ENCODE results near the gene SULT1A3.
"Not testable (repeated sequence)": the region's sequence is repeated elsewhere in the genome, so short reads cannot be mapped to it uniquely, and the experiment has no call there.

The SULT1A3 gene

GRCh38 chr16:30199049-30199448, at the start of gene SULT1A3:
Gene SULT1A3 (plus strand): TSS chr16:30199255. CDS start chr16:30200729, 1,474 bp downstream.
- H2AFZ ChIP-seq (ENCODE audit: low read depth, low read length); H3K4me1 ChIP-seq (ENCODE audit: insufficient read depth, low read length); H3K27me3 ChIP-seq (ENCODE audit: insufficient read depth, low read length): not testable (repeated sequence)

GRCh38 chr16:30151091-30151490, 48.0 kb upstream of the SULT1A3 start:
- no peak overlapping the region for H2AFZ ChIP-seq (ENCODE audit: low read depth, low read length)
- H3K4me3 ChIP-seq (ENCODE audit: low read length): no peak overlapping the region
- no peaks in the 10 kb centered on the region for H3K9me3 ChIP-seq (ENCODE audit: low read length)
- H3K4me1 ChIP-seq (ENCODE audit: insufficient read depth, low read length): no peaks in the 10 kb centered on the region
- H3K27me3 ChIP-seq (ENCODE audit: insufficient read depth, low read length): no peaks in the 10 kb centered on the region
- no peaks in the 10 kb centered on the region for H3K36me3 ChIP-seq (ENCODE audit: insufficient read depth, low read length)

More at GRCh38 chr16:30199049-30199448, at the start of gene SULT1A3:
- not testable (repeated sequence) for H3K4me3 ChIP-seq (ENCODE audit: low read length); H3K9me3 ChIP-seq (ENCODE audit: low read length); H3K36me3 ChIP-seq (ENCODE audit: insufficient read depth, low read length)

DNA sequence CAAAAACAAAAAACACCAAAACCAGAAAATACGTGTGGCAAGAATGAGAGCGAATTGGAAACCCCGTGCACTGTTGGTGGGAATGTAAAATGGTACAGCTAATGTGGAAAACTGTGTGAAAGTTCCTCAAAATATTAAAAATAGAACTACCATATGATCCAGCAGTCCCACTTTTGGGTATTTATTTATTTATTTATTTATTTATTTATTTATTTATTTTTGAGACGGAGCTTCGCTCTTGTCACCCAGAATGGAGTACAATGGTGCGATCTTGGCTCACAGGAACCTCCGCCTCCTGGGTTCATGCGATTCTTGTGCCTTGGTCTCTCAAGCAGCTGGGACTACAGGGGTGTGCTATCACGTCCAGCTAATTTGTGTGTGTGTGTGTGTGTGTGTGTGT, 46.5 kb upstream of the SULT1A3 start:
- Histone ChIP-seq H3K36me3 (ENCODE audit: insufficient read depth, low read length) (no peaks in the 10 kb centered on the region), H3K9me3 (ENCODE audit: low read length) (no peaks in the 10 kb centered on the region), H3K4me3 (ENCODE audit: low read length) (no peak overlapping the region), H2AFZ (ENCODE audit: low read depth, low read length) (no peak overlapping the region), H3K4me1 (ENCODE audit: insufficient read depth, low read length) (no peaks in the 10 kb centered on the region), H3K27me3 (ENCODE audit: insufficient read depth, low read length) (no peaks in the 10 kb centered on the region)

GRCh38 chr16:30155188-30155587, 43.9 kb upstream of the SULT1A3 start:
- Histone ChIP-seq H2AFZ (ENCODE audit: low read depth, low read length) (no peak overlapping the region), H3K27me3 (ENCODE audit: insufficient read depth, low read length) (no peaks in the 10 kb centered on the region), H3K4me1 (ENCODE audit: insufficient read depth, low read length) (no peaks in the 10 kb centered on the region), H3K36me3 (ENCODE audit: insufficient read depth, low read length) (no peaks in the 10 kb centered on the region), H3K4me3 (ENCODE audit: low read length) (no peak overlapping the region), H3K9me3 (ENCODE audit: low read length) (no peaks in the 10 kb centered on the region)

DNA sequence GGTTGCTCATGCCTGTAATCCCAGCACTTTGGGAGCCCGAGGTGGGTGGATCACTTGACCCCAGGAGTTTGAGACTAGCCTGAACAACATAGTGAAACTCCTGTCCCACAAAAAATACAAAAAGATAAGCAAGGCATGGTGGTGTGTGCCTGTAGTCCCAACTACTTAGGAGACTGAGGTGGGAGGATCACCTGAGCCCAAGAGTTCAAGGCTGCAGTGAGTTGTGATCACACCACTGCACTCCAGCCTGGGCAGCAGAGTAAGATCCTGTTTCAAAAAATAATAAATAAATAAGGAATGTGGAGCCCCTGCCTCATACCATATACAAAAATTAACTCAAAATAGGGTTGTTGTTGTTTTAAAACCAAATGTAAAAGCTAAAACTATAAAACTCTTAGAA, 41.8 kb upstream of the SULT1A3 start:
- Histone ChIP-seq H3K36me3 (ENCODE audit: insufficient read depth, low read length) (no peaks in the 10 kb centered on the region), H3K9me3 (ENCODE audit: low read length) (no peaks in the 10 kb centered on the region), H3K4me3 (ENCODE audit: low read length) (no peak overlapping the region), H3K27me3 (ENCODE audit: insufficient read depth, low read length) (peaks cover 3% of the 10 kb centered on the region), H2AFZ (ENCODE audit: low read depth, low read length) (no peak overlapping the region), H3K4me1 (ENCODE audit: insufficient read depth, low read length) (no peaks in the 10 kb centered on the region)

DNA sequence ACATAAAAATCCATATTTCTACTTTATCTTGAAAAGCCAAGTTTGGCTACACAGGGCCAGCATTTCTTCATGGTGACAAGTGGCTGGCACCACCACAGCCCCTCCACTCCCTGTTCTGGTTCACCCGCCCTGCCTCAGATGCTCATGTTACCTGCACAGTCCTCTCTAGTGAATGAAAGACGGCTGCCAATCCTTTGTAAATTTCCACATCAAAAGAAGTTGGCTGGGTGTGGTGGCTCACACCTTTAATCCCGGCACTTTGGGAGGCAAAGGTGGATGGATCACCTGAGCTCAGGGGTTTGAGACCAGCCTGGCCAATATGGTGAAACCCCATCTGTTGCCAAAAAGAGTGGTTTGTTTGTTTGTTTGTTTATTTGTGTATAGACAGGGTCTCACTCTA, 35.5 kb upstream of the SULT1A3 start:
- no peaks in the 10 kb centered on the region for H3K36me3 ChIP-seq (ENCODE audit: insufficient read depth, low read length)
- peaks cover 4% of the 10 kb centered on the region for H3K27me3 ChIP-seq (ENCODE audit: insufficient read depth, low read length)
- no peaks in the 10 kb centered on the region for H3K4me1 ChIP-seq (ENCODE audit: insufficient read depth, low read length)
- H2AFZ ChIP-seq (ENCODE audit: low read depth, low read length): no peak overlapping the region
- no peak overlapping the region for H3K4me3 ChIP-seq (ENCODE audit: low read length)
- no peaks in the 10 kb centered on the region for H3K9me3 ChIP-seq (ENCODE audit: low read length)

- H2AFZ ChIP-seq (ENCODE audit: low read depth, low read length): no peak overlapping the region
- H3K9me3 ChIP-seq (ENCODE audit: low read length): no peaks in the 10 kb centered on the region
- H3K27me3 ChIP-seq (ENCODE audit: insufficient read depth, low read length): peaks cover 4% of the 10 kb centered on the region
- H3K36me3 ChIP-seq (ENCODE audit: insufficient read depth, low read length): no peaks in the 10 kb centered on the region
- no peak overlapping the region for H3K4me3 ChIP-seq (ENCODE audit: low read length)
- H3K4me1 ChIP-seq (ENCODE audit: insufficient read depth, low read length): no peaks in the 10 kb centered on the region
These were observed 32.7 kb upstream of the SULT1A3 start for GRCh38 chr16:30166202-30166902.

DNA sequence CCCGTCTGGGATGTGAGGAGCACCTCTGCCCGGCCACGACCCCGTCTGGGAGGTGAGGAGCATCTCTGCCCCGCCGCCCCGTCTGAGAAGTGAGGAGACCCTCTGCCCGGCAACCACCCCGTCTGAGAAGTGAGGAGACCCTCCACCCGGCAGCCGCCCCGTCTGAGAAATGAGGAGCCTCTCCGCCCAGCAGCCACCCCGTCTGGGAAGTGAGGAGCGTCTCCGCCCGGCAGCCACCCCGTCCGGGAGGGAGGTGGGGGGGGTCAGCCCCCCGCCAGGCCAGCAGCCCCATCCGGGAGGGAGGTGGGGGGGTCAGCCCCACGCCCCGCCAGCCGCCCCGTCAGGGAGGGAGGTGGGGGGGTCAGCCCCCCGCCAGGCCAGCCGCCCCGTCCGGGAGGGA, 30.3 kb upstream of the SULT1A3 start:
- H2AFZ ChIP-seq (ENCODE audit: low read depth, low read length); H3K9me3 ChIP-seq (ENCODE audit: low read length); H3K27me3 ChIP-seq (ENCODE audit: insufficient read depth, low read length); H3K4me1 ChIP-seq (ENCODE audit: insufficient read depth, low read length); H3K36me3 ChIP-seq (ENCODE audit: insufficient read depth, low read length); H3K4me3 ChIP-seq (ENCODE audit: low read length): not testable (repeated sequence)

GRCh38 chr16:30169416-30169815, 29.6 kb upstream of the SULT1A3 start:
- not testable (repeated sequence) for H2AFZ ChIP-seq (ENCODE audit: low read depth, low read length); H3K9me3 ChIP-seq (ENCODE audit: low read length); H3K27me3 ChIP-seq (ENCODE audit: insufficient read depth, low read length); H3K36me3 ChIP-seq (ENCODE audit: insufficient read depth, low read length); H3K4me1 ChIP-seq (ENCODE audit: insufficient read depth, low read length); H3K4me3 ChIP-seq (ENCODE audit: low read length)

DNA sequence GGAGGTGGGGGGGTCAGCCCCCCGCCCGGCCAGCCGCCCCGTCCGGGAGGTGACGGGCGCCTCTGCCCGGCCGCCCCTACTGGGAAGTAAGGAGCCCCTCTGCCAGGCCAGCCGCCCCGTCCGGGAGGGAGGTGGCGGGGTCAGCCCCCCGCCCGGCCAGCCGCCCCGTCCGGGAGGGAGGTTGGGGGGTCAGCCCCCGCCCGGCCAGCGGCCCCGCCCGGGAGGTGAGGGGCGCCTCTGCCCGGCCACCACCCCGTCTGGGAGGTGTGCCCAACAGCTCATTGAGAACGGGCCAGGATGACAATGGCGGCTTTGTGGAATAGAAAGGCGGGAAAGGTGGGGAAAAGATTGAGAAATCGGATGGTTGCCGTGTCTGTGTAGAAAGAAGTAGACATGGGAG, 28.9 kb upstream of the SULT1A3 start:
- not testable (repeated sequence) for H3K4me1 ChIP-seq (ENCODE audit: insufficient read depth, low read length); H3K27me3 ChIP-seq (ENCODE audit: insufficient read depth, low read length); H3K9me3 ChIP-seq (ENCODE audit: low read length); H2AFZ ChIP-seq (ENCODE audit: low read depth, low read length); H3K36me3 ChIP-seq (ENCODE audit: insufficient read depth, low read length); H3K4me3 ChIP-seq (ENCODE audit: low read length)

DNA sequence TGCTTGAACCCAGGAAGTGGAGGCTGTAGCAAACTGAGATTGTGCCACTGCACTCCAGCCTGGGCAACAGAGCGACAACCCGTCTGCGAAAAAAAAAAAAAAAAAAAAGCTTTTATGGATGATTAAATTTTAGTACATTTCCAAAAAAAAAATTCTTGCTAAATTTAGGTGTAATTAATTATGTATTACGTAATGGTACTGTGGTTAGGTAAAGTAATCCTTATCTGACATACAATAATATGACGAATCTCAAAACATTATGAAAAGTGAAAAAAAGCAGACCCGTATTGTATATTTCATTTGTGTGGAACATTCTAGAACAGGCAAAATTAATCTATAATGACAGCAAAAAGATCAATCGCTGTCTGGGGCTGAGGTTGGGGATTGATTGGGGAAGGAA, 26.0 kb upstream of the SULT1A3 start:
- Histone ChIP-seq H2AFZ (ENCODE audit: low read depth, low read length) (no peak overlapping the region), H3K4me1 (ENCODE audit: insufficient read depth, low read length) (no peaks in the 10 kb centered on the region), H3K36me3 (ENCODE audit: insufficient read depth, low read length) (no peaks in the 10 kb centered on the region), H3K27me3 (ENCODE audit: insufficient read depth, low read length) (no peaks in the 10 kb centered on the region), H3K9me3 (ENCODE audit: low read length) (no peaks in the 10 kb centered on the region), H3K4me3 (ENCODE audit: low read length) (no peak overlapping the region)

GRCh38 chr16:30176876-30177275, 22.2 kb upstream of the SULT1A3 start:
- not testable (repeated sequence) for H3K4me1 ChIP-seq (ENCODE audit: insufficient read depth, low read length)

GRCh38 chr16:30179195-30179594, 19.9 kb upstream of the SULT1A3 start:
- Histone ChIP-seq H3K9me3 (ENCODE audit: low read length) (no peaks in the 10 kb centered on the region), H3K27me3 (ENCODE audit: insufficient read depth, low read length) (peaks cover 2% of the 10 kb centered on the region), H2AFZ (ENCODE audit: low read depth, low read length) (no peak overlapping the region), H3K4me3 (ENCODE audit: low read length) (no peak overlapping the region), H3K36me3 (ENCODE audit: insufficient read depth, low read length) (no peaks in the 10 kb centered on the region), H3K4me1 (ENCODE audit: insufficient read depth, low read length) (peaks cover 8% of the 10 kb centered on the region)

More at GRCh38 chr16:30176876-30177275, 22.2 kb upstream of the SULT1A3 start:
- not testable (repeated sequence) for H3K36me3 ChIP-seq (ENCODE audit: insufficient read depth, low read length); H3K27me3 ChIP-seq (ENCODE audit: insufficient read depth, low read length); H3K4me3 ChIP-seq (ENCODE audit: low read length); H2AFZ ChIP-seq (ENCODE audit: low read depth, low read length); H3K9me3 ChIP-seq (ENCODE audit: low read length)

DNA sequence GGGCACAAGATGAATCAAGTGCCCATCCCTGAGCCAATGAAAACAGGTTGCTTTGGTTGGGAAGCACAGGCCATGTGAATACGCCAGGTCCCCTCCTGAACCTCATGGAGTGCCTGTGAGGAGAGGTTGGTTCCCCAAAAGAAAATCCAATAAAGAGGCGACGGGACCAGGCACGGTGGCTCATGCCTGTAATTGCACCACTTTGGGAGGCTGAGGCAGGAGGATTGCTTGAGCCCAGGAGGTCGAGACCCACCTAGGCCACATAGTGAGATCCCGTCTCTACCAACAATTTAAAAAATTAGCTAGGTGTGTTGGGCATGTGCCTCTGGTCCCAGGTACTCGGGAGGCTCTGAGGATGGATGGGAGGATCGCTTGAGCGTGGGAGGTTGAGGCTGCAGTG, 19.1 kb upstream of the SULT1A3 start:
- Histone ChIP-seq H3K4me1 (ENCODE audit: insufficient read depth, low read length) (peaks cover 13% of the 10 kb centered on the region), H3K9me3 (ENCODE audit: low read length) (no peaks in the 10 kb centered on the region), H3K36me3 (ENCODE audit: insufficient read depth, low read length) (no peaks in the 10 kb centered on the region), H3K4me3 (ENCODE audit: low read length) (no peak overlapping the region), H2AFZ (ENCODE audit: low read depth, low read length) (no peak overlapping the region), H3K27me3 (ENCODE audit: insufficient read depth, low read length) (peaks cover 2% of the 10 kb centered on the region)

All from neuron (in vitro differentiated cells).